Erythroblast (primary cell): ENCODE results near the gene PRKG1.

ENCODE experiments used
- GATA1 ChIP-seq: IDR thresholded peaks from 2 replicates; pipeline ENCODE4 v1.6.1; 2011; ENCODE audit warnings: low read depth, mild to moderate bottlenecking, control low read depth, low read length, moderate library complexity
- POLR2A ChIP-seq: IDR thresholded peaks from 2 replicates; pipeline ENCODE4 v1.6.1; 2011; ENCODE audit warnings: mild to moderate bottlenecking, low read length

DNA sequence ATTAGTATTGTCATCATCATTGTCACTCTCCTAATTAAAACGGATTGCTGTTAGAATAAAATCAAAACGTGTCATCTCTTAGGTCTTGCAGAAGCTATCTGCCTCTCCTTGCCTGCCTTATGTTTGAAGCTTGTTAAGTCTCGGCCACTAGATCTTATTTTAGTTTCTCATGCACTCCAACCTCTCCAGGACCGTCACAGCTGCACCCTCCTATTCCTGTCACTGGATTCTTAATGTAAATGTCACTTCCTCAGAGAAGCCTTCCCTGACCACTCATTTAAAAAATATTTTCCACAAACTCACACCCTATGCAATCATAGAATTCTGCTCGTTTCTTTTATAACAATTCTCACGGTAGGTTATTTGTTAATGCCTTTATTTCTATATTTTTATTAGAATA, 1135.9 kb downstream of the PRKG1 start:
- no peak for TF ChIP-seq POLR2A
- TF ChIP-seq GATA1: no peak
